Measurements from ENCODE around the gene SFXN4. TPM values are rescaled to one million over a fixed set of nuclear protein-coding genes. Genes with fewer than 3 reads are reported as not detected.

The SFXN4 gene
- total and polyA plus RNA-seq, 2 of the 13 experiments (the other 11 are each of a cell fraction or from before 2014, with no cell fraction given): 47.7 to 64.9 TPM

DNA sequence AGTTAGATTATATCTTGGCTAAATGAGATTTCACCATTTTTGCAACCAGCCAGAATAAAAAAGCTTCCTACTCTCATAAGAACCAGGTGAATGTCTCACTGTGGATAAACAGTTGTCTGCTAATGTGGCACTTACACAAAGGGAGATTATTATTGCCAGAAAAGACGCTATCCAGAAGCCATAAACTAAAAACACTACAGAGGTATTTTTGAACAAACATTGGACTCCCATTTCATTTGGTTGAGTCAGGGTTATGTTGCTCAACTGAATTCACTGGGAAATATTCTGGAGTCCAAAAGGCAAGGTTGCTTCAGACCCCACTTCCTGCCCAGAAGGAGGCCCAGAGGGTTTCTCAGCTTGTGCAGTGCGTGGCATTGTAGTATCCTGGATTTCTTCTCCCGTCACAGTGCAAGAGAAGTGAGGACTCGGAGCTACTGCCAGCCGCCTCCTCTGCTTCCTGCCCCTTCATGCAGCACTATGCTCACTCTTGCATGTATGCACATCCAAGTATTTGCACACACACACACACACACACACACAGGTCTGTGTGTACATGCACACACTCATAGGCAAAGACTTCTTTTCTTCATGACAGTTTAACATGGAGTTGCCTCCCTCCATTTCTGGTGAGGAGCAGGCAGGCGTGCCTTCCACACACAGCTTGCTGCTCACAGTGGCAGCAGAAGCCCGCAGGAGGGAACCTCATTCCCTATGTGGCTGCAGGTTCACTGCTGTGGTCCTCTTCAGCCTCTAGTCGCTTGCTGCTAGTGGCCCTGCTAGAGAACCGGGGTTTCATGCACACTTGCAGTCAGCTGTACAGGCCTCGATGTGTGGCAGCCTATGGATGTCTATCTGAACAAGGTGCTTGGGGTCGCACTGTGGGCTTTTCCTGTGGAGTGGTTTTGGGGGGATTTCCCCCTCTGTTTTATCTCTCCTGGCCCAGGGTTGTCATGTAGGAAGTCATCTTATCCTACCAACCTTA, 51.5 kb downstream of the SFXN4 start (continued):
- TF ChIP-seq ZBTB39 (CRISPR knock-in tag; IDR thresholded peaks at IDR 0.05): no peak
- peak; percentile 56; the same call in 1 of the 2 replicates for TF ChIP-seq ZNF205 (CRISPR knock-in tag; IDR thresholded peaks at IDR 0.05)
- TF ChIP-seq, protein P1, sequence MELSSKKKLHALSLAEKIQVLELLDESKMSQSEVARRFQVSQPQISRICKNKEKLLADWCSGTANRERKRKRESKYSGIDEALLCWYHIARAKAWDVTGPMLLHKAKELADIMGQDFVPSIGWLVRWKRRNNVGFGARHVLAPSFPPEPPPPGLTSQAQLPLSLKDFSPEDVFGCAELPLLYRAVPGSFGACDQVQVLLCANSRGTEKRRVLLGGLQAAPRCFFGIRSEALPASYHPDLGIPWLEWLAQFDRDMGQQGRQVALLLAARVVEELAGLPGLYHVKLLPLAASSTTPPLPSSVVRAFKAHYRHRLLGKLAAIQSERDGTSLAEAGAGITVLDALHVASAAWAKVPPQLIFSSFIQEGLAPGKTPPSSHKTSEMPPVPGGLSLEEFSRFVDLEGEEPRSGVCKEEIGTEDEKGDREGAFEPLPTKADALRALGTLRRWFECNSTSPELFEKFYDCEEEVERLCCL (CRISPR knock-in tag; IDR thresholded peaks at IDR 0.05; ENCODE audit: borderline replicate concordance): no peak
- TF ChIP-seq KLF15 (CRISPR knock-in tag; IDR thresholded peaks at IDR 0.05; ENCODE audit: borderline replicate concordance): no peak
- TF ChIP-seq ZNF839 (CRISPR knock-in tag; IDR thresholded peaks at IDR 0.05; ENCODE audit: borderline replicate concordance): no peak
- peak; percentile 38; the same call in 1 of the 2 replicates for TF ChIP-seq CSRNP1 (CRISPR knock-in tag; IDR thresholded peaks at IDR 0.05)
- no peak for TF ChIP-seq SRF (IDR thresholded peaks at IDR 0.05; ENCODE audit: low read depth, low read length)
- TF ChIP-seq ZNF337 (CRISPR knock-in tag; IDR thresholded peaks at IDR 0.05; ENCODE audit: borderline replicate concordance, low read depth): no peak
- TF ChIP-seq ZNF276 (CRISPR knock-in tag; IDR thresholded peaks at IDR 0.05; ENCODE audit: low read depth): no peak; the same call in 1 of the 2 replicates
- TF ChIP-seq ZNF883 (CRISPR knock-in tag; IDR thresholded peaks at IDR 0.05; ENCODE audit: not compliant biosample characterization): no peak
- TF ChIP-seq ZZZ3 (CRISPR knock-in tag; IDR thresholded peaks at IDR 0.05; ENCODE audit: borderline replicate concordance): no peak
- TF ChIP-seq, protein P2, sequence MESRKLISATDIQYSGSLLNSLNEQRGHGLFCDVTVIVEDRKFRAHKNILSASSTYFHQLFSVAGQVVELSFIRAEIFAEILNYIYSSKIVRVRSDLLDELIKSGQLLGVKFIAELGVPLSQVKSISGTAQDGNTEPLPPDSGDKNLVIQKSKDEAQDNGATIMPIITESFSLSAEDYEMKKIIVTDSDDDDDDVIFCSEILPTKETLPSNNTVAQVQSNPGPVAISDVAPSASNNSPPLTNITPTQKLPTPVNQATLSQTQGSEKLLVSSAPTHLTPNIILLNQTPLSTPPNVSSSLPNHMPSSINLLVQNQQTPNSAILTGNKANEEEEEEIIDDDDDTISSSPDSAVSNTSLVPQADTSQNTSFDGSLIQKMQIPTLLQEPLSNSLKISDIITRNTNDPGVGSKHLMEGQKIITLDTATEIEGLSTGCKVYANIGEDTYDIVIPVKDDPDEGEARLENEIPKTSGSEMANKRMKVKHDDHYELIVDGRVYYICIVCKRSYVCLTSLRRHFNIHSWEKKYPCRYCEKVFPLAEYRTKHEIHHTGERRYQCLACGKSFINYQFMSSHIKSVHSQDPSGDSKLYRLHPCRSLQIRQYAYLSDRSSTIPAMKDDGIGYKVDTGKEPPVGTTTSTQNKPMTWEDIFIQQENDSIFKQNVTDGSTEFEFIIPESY (CRISPR knock-in tag; IDR thresholded peaks at IDR 0.05): peak; percentile 77
- TF ChIP-seq NR1H2 (CRISPR knock-in tag; IDR thresholded peaks at IDR 0.05; ENCODE audit: borderline replicate concordance, low read depth): no peak
- no peak for TF ChIP-seq SMAD9 (CRISPR knock-in tag; IDR thresholded peaks at IDR 0.05)
- no peak for TF ChIP-seq ZBTB8A (CRISPR knock-in tag; IDR thresholded peaks at IDR 0.05; ENCODE audit: borderline replicate concordance, low read depth)
- TF ChIP-seq ZSCAN5A (CRISPR knock-in tag; IDR thresholded peaks at IDR 0.05; ENCODE audit: borderline replicate concordance): no peak
